ENCODE results near the gene PCDHGC4. TPM values are rescaled to one million over a fixed set of nuclear protein-coding genes. Genes with fewer than 3 reads are reported as not detected.

PCDHGC4 gene
- total and polyA plus RNA-seq, 2 of the 8 experiments (the other 6 are each of a cell fraction or from before 2014, with no cell fraction given) = 2.1 to 2.4 TPM

DNA sequence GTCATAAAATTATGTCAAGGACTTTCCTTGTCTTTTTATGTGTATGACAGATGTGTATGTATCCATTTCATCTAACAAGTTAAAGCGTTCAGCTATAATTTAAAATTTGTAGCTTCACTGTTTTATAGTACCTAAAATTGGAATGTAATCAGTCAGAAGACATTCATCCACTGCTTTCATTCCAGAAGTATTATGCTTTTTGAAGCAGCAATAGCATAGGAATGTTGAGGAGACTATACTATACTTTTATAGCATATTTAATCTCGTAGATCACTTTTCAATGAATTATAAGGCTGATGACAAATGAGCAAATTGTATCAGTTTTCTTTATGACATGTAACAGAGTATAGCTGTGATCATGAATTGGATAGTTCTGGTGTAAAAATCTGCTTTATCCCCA lies 47.6 kb upstream of the PCDHGC4 start:
- no peak overlapping the region for H3K23ac ChIP-seq (ENCODE audit: insufficient read length)
- FAIRE-seq = no peak
- H3K4me2 ChIP-seq (ENCODE audit: insufficient read depth in 1 of 2, low read depth in 2 of 2, low read length in 2 of 2) = no peak overlapping the region
- no peaks in the 10 kb centered on the region for H3K23me2 ChIP-seq (ENCODE audit: low read depth, low read length)
- H3K4me1 ChIP-seq (replicated peaks in 1 of 4; ENCODE audit: control insufficient read depth in 3 of 4, insufficient read depth in 4 of 4, low read length in 3 of 4) = no peaks in the 10 kb centered on the region
- no peak overlapping the region for H3K56ac ChIP-seq (replicated peaks; ENCODE audit: insufficient read length, low read depth, low read length)
- no peak overlapping the region for H2BK15ac ChIP-seq (ENCODE audit: low read length)
- H3K4me3 ChIP-seq (ENCODE audit: extremely low read depth in 1 of 4, insufficient read depth in 2 of 4, low read depth in 3 of 4, low read length in 4 of 4) = no peak overlapping the region
- H2BK12ac ChIP-seq (ENCODE audit: low read depth, low read length) = no peak overlapping the region
- H4K5ac ChIP-seq (ENCODE audit: insufficient read length, low read depth, low read length) = no peak overlapping the region
- no peak overlapping the region for H3K4ac ChIP-seq (replicated peaks; ENCODE audit: insufficient read length, low read depth, low read length)
- H2BK120ac ChIP-seq (replicated peaks; ENCODE audit: low read depth, low read length) = no peak overlapping the region
- H3K18ac ChIP-seq (ENCODE audit: extremely low read depth, low read length) = no peak overlapping the region
- no peak overlapping the region for H4K91ac ChIP-seq (replicated peaks; ENCODE audit: insufficient read length, low read length)
- H2AK5ac ChIP-seq (ENCODE audit: low read depth, low read length) = no peak overlapping the region
- ChIA-PET POLR2A (ENCODE audit: partially characterized antibody) (no interaction called here), CTCF (ENCODE audit: partially characterized antibody) (interaction anchor here (1.0 to 4.9 kb wide), 15 partner anchors 16 to 650 kb away, joined by 3 to 22 read pairs (median 4); partner anchors contain the start of genes PCDHB14, PCDHGA10, PCDHGA11 and PCDHGA9)
- H4K20me1 ChIP-seq (replicated peaks in 1 of 2; ENCODE audit: control insufficient read depth in 1 of 2, insufficient read depth in 2 of 2, low read length in 2 of 2) = peaks cover 0 to 2% of the 10 kb centered on the region in 2 experiments
- 88% methylated on average over 2 of the region's 2 CpGs; no CpG with 5 or more reads in 1 of the 2 experiments for WGBS, 2 experiments (ENCODE audit: extremely low coverage in 1 of 2, insufficient coverage in 1 of 2, insufficient read length in 1 of 2, insufficient replicate concordance in 2 of 2, low coverage in 1 of 2, low lambda C conversion rate in 2 of 2, missing lambda C conversion rate in 1 of 2)
- H2AFZ ChIP-seq (ENCODE audit: low read length) = no peak overlapping the region
- no peak for DNase-seq (ENCODE audit: low read depth in 1 of 2, low spot score in 2 of 2)
- no peaks in the 10 kb centered on the region for H3K79me1 ChIP-seq (ENCODE audit: low read depth, low read length)
- H3K27ac ChIP-seq (ENCODE audit: low read depth, low read length) = no peak overlapping the region
- no peak overlapping the region for H2BK5ac ChIP-seq (ENCODE audit: low read depth, low read length)
- no peaks in the 10 kb centered on the region for H3K27me3 ChIP-seq (replicated peaks in 1 of 4; ENCODE audit: control insufficient read depth in 3 of 4, extremely low read depth in 1 of 4, insufficient read depth in 3 of 4, low read length in 3 of 4)
- H2BK20ac ChIP-seq (ENCODE audit: low read length) = no peak overlapping the region
- H3K9me3 ChIP-seq (ENCODE audit: insufficient read depth in 2 of 2, low read depth in 1 of 2, low read length in 1 of 2) = peaks cover 2 to 16% of the 10 kb centered on the region in 2 experiments; a peak in 2 of 4 replicates
- H3K36me3 ChIP-seq (ENCODE audit: control insufficient read depth in 2 of 4, insufficient read depth in 4 of 4, low read length in 3 of 4) = no peaks in the 10 kb centered on the region
- H3K9ac ChIP-seq (replicated peaks in 1 of 4; ENCODE audit: extremely low read depth in 1 of 4, low read depth in 3 of 4, low read length in 3 of 4) = no peak overlapping the region
- H4K8ac ChIP-seq (ENCODE audit: extremely low read depth, insufficient read depth, low read length) = no peak overlapping the region
- H3K79me2 ChIP-seq (ENCODE audit: control insufficient read depth in 1 of 2, insufficient read depth in 2 of 2, low read length in 2 of 2) = no peaks in the 10 kb centered on the region
- no peak overlapping the region for H3K14ac ChIP-seq (ENCODE audit: insufficient read length)
- no peak for TF ChIP-seq KDM5A (IDR thresholded peaks at IDR 0.05; ENCODE audit: low read length)
- no peak for TF ChIP-seq TEAD4 (IDR thresholded peaks at IDR 0.05; ENCODE audit: low read depth, low read length)
- TF ChIP-seq, protein P1, sequence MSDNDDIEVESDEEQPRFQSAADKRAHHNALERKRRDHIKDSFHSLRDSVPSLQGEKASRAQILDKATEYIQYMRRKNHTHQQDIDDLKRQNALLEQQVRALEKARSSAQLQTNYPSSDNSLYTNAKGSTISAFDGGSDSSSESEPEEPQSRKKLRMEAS (IDR thresholded peaks at IDR 0.05) = no peak
- no peak for TF ChIP-seq TAF7 (optimal IDR thresholded peaks at IDR 0.05; ENCODE audit: borderline replicate concordance, low read depth, low read length)
- TF ChIP-seq BACH1 (IDR thresholded peaks at IDR 0.05; ENCODE audit: low read length) = no peak
- TF ChIP-seq ZNF274 (IDR thresholded peaks at IDR 0.05; ENCODE audit: borderline replicate concordance, extremely low read depth, low read length) = no peak
